ENCODE results near the gene ZNF408.

Gene ZNF408

GRCh38 chr11:46747150-46747549 is 46.3 kb downstream of the ZNF408 start:
- no peak overlapping the region for H3K4me3 ChIP-seq (ENCODE audit: low read length)
- TF ChIP-seq, protein P1, sequence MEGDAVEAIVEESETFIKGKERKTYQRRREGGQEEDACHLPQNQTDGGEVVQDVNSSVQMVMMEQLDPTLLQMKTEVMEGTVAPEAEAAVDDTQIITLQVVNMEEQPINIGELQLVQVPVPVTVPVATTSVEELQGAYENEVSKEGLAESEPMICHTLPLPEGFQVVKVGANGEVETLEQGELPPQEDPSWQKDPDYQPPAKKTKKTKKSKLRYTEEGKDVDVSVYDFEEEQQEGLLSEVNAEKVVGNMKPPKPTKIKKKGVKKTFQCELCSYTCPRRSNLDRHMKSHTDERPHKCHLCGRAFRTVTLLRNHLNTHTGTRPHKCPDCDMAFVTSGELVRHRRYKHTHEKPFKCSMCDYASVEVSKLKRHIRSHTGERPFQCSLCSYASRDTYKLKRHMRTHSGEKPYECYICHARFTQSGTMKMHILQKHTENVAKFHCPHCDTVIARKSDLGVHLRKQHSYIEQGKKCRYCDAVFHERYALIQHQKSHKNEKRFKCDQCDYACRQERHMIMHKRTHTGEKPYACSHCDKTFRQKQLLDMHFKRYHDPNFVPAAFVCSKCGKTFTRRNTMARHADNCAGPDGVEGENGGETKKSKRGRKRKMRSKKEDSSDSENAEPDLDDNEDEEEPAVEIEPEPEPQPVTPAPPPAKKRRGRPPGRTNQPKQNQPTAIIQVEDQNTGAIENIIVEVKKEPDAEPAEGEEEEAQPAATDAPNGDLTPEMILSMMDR (conservative IDR thresholded peaks at IDR 0.05; ENCODE audit: low read length) = no peak
- no peak for DNase-seq (ENCODE audit: low read depth)

Data from AG10803 (cell line).